ENCODE results near the gene CTSD. TPM values are rescaled to one million over a fixed set of nuclear protein-coding genes. Genes with fewer than 3 reads are reported as not detected.

The CTSD gene
- total RNA-seq, 2 donors from 2014 or later: 782 to 1,042 TPM

- no peak overlapping the region for H3K27ac ChIP-seq
- no peak for DNase-seq (ENCODE audit: low spot score)
- H3K27me3 ChIP-seq: no peaks in the 10 kb centered on the region
- H3K4me3 ChIP-seq: no peak overlapping the region
- peaks cover 6 to 16% of the 10 kb centered on the region in 2 donors for H3K9me3 ChIP-seq
- peaks cover 0 to 10% of the 10 kb centered on the region in 2 donors for H3K4me1 ChIP-seq
- no peaks in the 10 kb centered on the region for H3K36me3 ChIP-seq
- TF ChIP-seq, protein P1, sequence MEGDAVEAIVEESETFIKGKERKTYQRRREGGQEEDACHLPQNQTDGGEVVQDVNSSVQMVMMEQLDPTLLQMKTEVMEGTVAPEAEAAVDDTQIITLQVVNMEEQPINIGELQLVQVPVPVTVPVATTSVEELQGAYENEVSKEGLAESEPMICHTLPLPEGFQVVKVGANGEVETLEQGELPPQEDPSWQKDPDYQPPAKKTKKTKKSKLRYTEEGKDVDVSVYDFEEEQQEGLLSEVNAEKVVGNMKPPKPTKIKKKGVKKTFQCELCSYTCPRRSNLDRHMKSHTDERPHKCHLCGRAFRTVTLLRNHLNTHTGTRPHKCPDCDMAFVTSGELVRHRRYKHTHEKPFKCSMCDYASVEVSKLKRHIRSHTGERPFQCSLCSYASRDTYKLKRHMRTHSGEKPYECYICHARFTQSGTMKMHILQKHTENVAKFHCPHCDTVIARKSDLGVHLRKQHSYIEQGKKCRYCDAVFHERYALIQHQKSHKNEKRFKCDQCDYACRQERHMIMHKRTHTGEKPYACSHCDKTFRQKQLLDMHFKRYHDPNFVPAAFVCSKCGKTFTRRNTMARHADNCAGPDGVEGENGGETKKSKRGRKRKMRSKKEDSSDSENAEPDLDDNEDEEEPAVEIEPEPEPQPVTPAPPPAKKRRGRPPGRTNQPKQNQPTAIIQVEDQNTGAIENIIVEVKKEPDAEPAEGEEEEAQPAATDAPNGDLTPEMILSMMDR (IDR thresholded peaks at IDR 0.05): no peak
Observed at GRCh38 chr11:1740786-1741530, 22.8 kb downstream of the CTSD start.

DNA sequence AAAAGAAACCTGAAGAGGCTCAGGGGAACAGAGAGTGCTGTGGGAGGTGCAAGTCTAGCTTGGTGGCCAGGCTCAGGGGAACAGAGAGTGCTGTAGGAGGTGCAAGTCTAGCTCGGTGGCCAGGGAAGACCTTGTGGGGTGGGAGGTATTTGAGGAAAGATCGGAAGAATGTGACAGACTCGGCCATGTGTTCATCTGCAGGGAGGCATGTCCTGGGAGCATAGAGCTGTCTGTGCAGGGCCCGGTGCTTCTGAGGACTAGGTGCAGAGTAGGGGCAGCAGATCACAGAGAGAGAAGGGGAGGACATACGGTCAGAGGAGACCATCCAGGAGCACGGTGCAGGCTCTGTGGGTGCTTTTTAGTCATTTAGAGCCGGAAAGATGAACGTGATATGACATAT is 24.2 kb downstream of the CTSD start:
- Histone ChIP-seq H3K27ac (no peak overlapping the region), H3K4me1 (peaks cover 0 to 5% of the 10 kb centered on the region in 2 donors), H3K27me3 (no peaks in the 10 kb centered on the region), H3K9me3 (peaks cover 6 to 16% of the 10 kb centered on the region in 2 donors), H3K4me3 (no peak overlapping the region), H3K36me3 (no peaks in the 10 kb centered on the region)
- no peak for DNase-seq (ENCODE audit: low spot score)
- TF ChIP-seq, protein P1 (IDR thresholded peaks at IDR 0.05): no peak

- Histone ChIP-seq H3K27me3 (no peaks in the 10 kb centered on the region), H3K27ac (no peak overlapping the region), H3K4me1 (no peaks in the 10 kb centered on the region), H3K36me3 (no peaks in the 10 kb centered on the region), H3K4me3 (no peak overlapping the region), H3K9me3 (peaks cover 6 to 16% of the 10 kb centered on the region in 2 donors)
- TF ChIP-seq, protein P1 (IDR thresholded peaks at IDR 0.05): no peak
- DNase-seq (ENCODE audit: low spot score): no peak
Observed at GRCh38 chr11:1738380-1738779, 25.3 kb downstream of the CTSD start.

DNA sequence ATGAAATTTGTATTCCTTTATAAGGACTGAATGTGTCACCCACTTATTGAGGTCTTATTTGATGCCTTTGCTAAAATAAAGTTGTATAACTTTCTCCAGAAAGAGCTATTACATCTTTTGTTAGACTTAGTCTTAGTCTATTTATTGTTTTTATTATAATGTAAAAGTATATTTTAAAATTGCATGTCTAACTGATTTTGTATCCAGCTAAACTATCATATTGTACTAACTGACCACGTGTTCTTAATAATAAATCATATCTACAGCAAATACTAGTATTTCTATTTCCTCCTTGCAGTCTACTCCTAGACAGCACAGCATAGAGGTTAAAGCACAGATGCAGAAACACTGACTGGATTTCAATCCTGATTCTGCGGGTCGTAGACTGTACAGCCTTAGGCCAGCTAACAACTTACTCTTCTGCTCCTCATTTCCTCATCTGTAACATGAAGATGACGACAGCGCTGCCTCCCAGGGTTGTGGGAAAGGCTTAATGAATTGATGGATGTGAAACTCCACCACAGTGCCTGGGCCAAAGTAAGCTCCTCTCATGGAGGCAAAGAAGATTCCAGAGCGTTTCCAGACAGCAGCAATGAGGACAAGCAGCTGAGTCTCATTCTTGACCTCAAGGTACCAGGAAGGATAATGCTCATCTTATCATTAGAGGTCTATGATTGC is 26.5 kb downstream of the CTSD start:
- H3K27me3 ChIP-seq: no peaks in the 10 kb centered on the region
- H3K4me3 ChIP-seq: no peak overlapping the region
- TF ChIP-seq, protein P1 (IDR thresholded peaks at IDR 0.05): no peak
- no peaks in the 10 kb centered on the region for H3K4me1 ChIP-seq
- no peak for DNase-seq (ENCODE audit: low spot score)
- no peaks in the 10 kb centered on the region for H3K36me3 ChIP-seq
- peaks cover 6 to 16% of the 10 kb centered on the region in 2 donors for H3K9me3 ChIP-seq
- H3K27ac ChIP-seq: no peak overlapping the region

DNA sequence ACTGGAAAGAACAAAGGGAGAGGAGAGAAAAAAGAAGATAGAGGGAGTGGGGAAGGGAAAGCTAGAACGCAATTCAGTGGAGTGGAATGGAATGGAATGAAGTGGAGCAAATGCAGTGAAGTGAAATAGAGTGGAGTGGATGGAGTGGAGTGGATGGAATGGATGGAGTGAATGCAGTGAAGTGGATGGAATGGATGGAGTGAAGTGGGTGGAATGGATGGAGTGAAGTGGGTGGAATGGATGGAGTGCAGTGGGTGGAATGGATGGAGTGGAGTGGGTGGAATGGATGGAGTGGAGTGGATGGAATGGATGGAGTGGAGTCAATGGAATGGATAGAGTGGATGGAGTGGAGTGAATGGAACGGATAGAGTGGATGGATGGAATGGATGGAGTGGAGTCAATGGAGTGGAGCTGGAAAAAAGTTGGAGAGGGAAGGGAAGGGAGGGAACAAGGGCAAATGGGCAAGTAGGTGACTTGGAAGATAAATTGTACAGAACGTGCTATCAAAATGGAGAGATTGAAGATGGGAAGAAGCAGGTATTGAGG is 27.2 kb downstream of the CTSD start:
- no peaks in the 10 kb centered on the region for H3K36me3 ChIP-seq
- H3K4me3 ChIP-seq: no peak overlapping the region
- TF ChIP-seq, protein P1 (IDR thresholded peaks at IDR 0.05): no peak
- DNase-seq (ENCODE audit: low spot score): no peak
- H3K9me3 ChIP-seq: peaks cover 6 to 16% of the 10 kb centered on the region in 2 donors
- H3K4me1 ChIP-seq: no peaks in the 10 kb centered on the region
- H3K27ac ChIP-seq: no peak overlapping the region
- H3K27me3 ChIP-seq: no peaks in the 10 kb centered on the region

Data from right atrium auricular region (tissue), 2 donors.